Aorta (tissue), 5 donors: ENCODE results near the gene RASAL1. TPM values are rescaled to one million over a fixed set of nuclear protein-coding genes. Genes with fewer than 3 reads are reported as not detected.
"Not testable (repeated sequence)": the region's sequence is repeated elsewhere in the genome, so short reads cannot be mapped to it uniquely, and the experiment has no call there.

Source experiments
- ATAC-seq: fragments of 200-7000 bp; cut with Tn5 transposase; one replicate; pipeline ENCODE4 v1.9.1; 2022; ENCODE audit warnings: moderate library complexity; ENCODE audit not compliant: low FRiP score
- DNase-seq, 2 donors: peaks; one replicate each; pipeline ENCODE4 v3.0.0-alpha.2; 2020
- H3K27ac ChIP-seq, 2 donors: one replicate each; pipeline ENCODE4 v1.5.1; 2013; ENCODE audit warnings: low read length in 2 of 2, mild to moderate bottlenecking in 2 of 2, moderate library complexity in 2 of 2, control low read depth in 1 of 2, inconsistent platforms in 1 of 2, low read depth in 1 of 2
- H3K27me3 ChIP-seq, 2 donors: one replicate each; pipeline ENCODE4 v1.6.1; 2013; ENCODE audit warnings: control low read depth in 1 of 2, low read length in 1 of 2, mild to moderate bottlenecking in 1 of 2, moderate library complexity in 1 of 2; ENCODE audit not compliant: insufficient read depth in 2 of 2, control insufficient read depth in 1 of 2
- H3K36me3 ChIP-seq, 2 donors: one replicate each; pipeline ENCODE4 v1.6.1; 2013; ENCODE audit warnings: control low read depth in 1 of 2, low read length in 1 of 2, mild to moderate bottlenecking in 1 of 2; ENCODE audit not compliant: insufficient read depth in 2 of 2, control insufficient read depth in 1 of 2
- H3K4me1 ChIP-seq, 2 donors: one replicate each; pipeline ENCODE4 v1.6.1; 2013; ENCODE audit warnings: low read length in 2 of 2, control low read depth in 1 of 2, mild to moderate bottlenecking in 1 of 2, moderate library complexity in 1 of 2; ENCODE audit not compliant: insufficient read depth in 2 of 2, control insufficient read depth in 1 of 2
- H3K4me3 ChIP-seq, 2 donors: one replicate each; pipeline ENCODE4 v1.5.1; 2013; ENCODE audit warnings: low read length in 2 of 2, control low read depth in 1 of 2, mild to moderate bottlenecking in 1 of 2
- H3K9me3 ChIP-seq: one replicate; pipeline ENCODE4 v1.6.1; 2013; ENCODE audit warnings: mild to moderate bottlenecking, low read length; ENCODE audit not compliant: control insufficient read depth
- WGBS, 2 donors: extraction: QIAGEN DNeasy Blood & Tissue Kit; methylation state at CpG; one replicate each; pipeline ENCODE4 v1.1.7; 2013; 5-methylcytosine and 5-hydroxymethylcytosine counted together
- intact Hi-C, 2 donors: fragments of 100-400 bp; cut with DNase I; formaldehyde crosslinking; loops; one replicate each; pipeline versions ENCODE4 v1.14.2 to v1.15.0; 2022
- polyA plus RNA-seq, 2 donors: library from polyadenylated mRNA; stranded (reverse); fragments of 200-250 nt; gene quantifications; one replicate each; pipeline ENCODE4 v1.2.3, GENCODE V29; 2013
- total RNA-seq, 2 donors: library from RNA; stranded (reverse); fragmentation: NEBNext Ultra II Directional; extraction: Animal tissue kit (Norgen Biotek cat#: 25700); gene quantifications; one replicate each; pipeline ENCODE4 v1.2.1, GENCODE V29; 2021
- donor health status: healthy with polysubstance abuse.
- donor health status: Bipolar disorder and iron deficiency.
- donor health status: DM: no; HTN: no; CAD: no.
- donor health status: DM: no; HTN: no; CAD: no.
- donor health status: DM: yes; HTN: yes; CAD: no.

Gene RASAL1
- total and polyA plus RNA-seq, 4 donors, result not detected

GRCh38 chr12:113118142-113118541, 17.4 kb downstream of the RASAL1 start:
- Histone ChIP-seq H3K27me3 (no peaks in the 10 kb centered on the region), H3K36me3 (no peaks in the 10 kb centered on the region), H3K4me3 (no peak overlapping the region), H3K27ac (no peak overlapping the region), H3K4me1 (no peaks in the 10 kb centered on the region), H3K9me3 (no peaks in the 10 kb centered on the region)
- intact Hi-C loops, result no loop called here
- 93 to 97% methylated on average over 1 of the region's 1 CpG for WGBS, 2 donors
- DNase-seq (no peak), ATAC-seq (no peak)

DNA sequence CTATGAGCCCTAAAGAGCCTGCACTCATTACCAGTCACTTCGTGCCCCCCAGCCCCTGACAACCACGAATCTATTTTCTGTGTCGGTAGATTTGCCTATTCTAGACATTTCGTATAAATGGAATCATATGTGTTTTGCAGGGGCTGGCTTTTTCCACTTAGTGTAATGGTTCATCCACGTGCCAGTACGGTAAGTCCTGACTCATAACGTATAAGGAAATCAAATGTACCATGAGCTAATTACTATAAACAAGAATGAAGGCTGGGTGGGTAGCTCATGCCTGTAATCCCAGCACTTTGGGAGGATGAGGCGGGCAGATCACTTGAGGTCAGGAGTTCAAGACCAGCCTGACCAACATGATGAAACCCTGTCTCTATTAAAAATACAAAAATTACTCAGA, 17.9 kb downstream of the RASAL1 start:
- H3K27ac ChIP-seq, intact Hi-C loops, H3K9me3 ChIP-seq, H3K27me3 ChIP-seq, H3K4me1 ChIP-seq, ATAC-seq, H3K4me3 ChIP-seq, DNase-seq, H3K36me3 ChIP-seq: not testable (repeated sequence)
- WGBS, 2 donors, result 62 to 67% methylated on average over 8 of the region's 8 CpGs

- Histone ChIP-seq H3K9me3 (no peaks in the 10 kb centered on the region), H3K27me3 (no peaks in the 10 kb centered on the region), H3K4me3 (no peak overlapping the region), H3K4me1 (no peaks in the 10 kb centered on the region), H3K27ac (no peak overlapping the region), H3K36me3 (no peaks in the 10 kb centered on the region)
- intact Hi-C loops, result no loop called here
- 40 to 56% methylated on average over 6 of the region's 6 CpGs for WGBS, 2 donors
- DNase-seq, result no peak
- ATAC-seq, result no peak
These were observed 18.7 kb downstream of the RASAL1 start for GRCh38 chr12:113116875-113117274.

DNA sequence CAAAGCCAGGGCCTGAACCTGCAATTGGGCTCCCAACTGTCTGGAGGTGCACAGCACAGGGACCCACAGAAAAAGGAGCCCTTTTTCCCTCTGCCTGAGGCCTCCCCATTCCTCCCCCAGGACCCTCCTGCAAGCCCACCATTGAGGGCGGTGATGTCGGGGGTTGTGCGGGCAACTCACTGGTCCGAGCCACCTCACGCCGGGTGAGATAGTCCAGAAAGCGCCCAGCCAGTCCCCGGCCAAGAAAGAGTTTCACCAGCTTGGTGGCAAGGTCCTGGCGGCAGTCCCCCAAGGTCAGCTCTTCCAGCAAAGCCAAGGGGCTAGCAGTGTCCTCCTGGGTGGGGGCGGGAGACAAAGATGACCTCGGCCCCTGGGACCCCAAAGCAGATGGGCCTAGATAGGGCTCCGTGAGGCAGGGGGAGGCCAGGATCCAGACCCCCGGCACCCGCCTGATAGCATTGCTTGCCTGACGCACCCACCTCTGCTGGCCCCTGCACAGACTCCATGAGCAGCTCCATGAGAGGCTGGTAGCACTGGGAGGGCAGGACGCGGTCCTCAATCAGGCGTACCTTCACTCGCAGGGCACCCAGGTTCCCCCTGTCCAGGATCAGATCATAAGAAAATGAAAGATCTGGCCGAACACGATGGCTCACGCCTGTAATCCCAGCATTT, 20.0 kb downstream of the RASAL1 start:
- no peak overlapping the region for H3K27ac ChIP-seq
- H3K9me3 ChIP-seq, result no peaks in the 10 kb centered on the region
- H3K36me3 ChIP-seq, result no peaks in the 10 kb centered on the region
- intact Hi-C loops, result no loop called here
- no peak for DNase-seq
- H3K4me3 ChIP-seq, result no peak overlapping the region
- no peaks in the 10 kb centered on the region for H3K27me3 ChIP-seq
- H3K4me1 ChIP-seq, result no peaks in the 10 kb centered on the region
- WGBS, 2 donors, result 82 to 87% methylated on average over 22 of the region's 22 CpGs
- ATAC-seq, result no peak

- intact Hi-C loops, result no loop called here
- Histone ChIP-seq H3K27me3 (no peaks in the 10 kb centered on the region), H3K4me3 (no peak overlapping the region), H3K36me3 (no peaks in the 10 kb centered on the region), H3K4me1 (no peaks in the 10 kb centered on the region), H3K9me3 (no peaks in the 10 kb centered on the region), H3K27ac (no peak overlapping the region)
- ATAC-seq (no peak), DNase-seq (no peak)
- WGBS, 2 donors, result 90 to 91% methylated on average over 18 to 19 of the region's 19 CpGs
These were observed 20.9 kb downstream of the RASAL1 start for GRCh38 chr12:113114447-113115178.

GRCh38 chr12:113113397-113113796, 22.2 kb downstream of the RASAL1 start:
- no peaks in the 10 kb centered on the region for H3K27me3 ChIP-seq
- ATAC-seq (no peak), DNase-seq (peak in 1 of 2 donors; percentile 5)
- H3K4me1 ChIP-seq, result no peaks in the 10 kb centered on the region
- H3K4me3 ChIP-seq, result no peak overlapping the region
- WGBS, 2 donors, result 61 to 79% methylated on average over 2 of the region's 2 CpGs
- H3K9me3 ChIP-seq, result no peaks in the 10 kb centered on the region
- no peaks in the 10 kb centered on the region for H3K36me3 ChIP-seq
- intact Hi-C loops, result no loop called here
- H3K27ac ChIP-seq, result no peak overlapping the region

DNA sequence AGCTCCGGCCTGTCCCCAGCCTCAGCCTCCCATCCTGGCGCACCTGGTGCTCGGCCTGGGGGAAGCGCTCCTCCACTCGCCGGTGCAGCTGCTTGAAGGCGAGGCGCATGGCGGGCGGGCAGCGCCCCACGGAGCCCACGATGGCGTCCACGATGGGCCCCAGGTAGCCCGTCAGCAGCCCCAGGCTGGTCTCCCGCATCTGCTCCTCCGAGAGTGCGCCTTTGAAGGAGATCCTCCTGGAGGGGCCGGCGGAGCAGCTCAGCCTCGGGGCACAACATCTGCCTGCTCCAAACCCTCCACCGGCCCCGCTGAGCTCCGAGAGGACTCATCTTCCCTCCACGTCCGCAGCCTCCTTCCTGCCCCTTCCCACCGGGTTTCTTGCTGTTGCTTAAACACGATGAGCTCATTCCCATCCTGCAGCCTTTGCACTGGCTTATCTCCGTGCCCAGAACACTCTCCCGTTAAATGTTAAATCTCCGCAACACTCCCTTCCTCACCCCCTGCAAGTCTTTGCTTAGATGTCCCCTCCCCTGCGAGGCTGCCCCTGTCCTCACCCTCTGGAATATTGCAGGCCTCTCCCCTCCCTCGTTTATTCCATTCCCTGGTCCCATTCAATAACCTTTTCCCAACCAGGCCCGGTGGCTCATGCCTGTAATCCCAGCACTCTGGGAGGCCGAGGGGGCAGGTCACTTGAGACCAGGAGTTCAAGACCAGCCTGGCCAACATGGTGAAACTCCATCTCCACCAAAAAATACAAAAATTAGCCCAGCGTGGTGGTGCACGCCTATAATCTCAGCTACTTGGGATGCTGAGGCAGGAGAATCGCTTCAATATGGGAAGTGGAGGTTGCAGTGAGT, 23.3 kb downstream of the RASAL1 start:
- intact Hi-C loops, result no loop called here
- WGBS, 2 donors, result 60 to 71% methylated on average over 39 of the region's 39 CpGs
- H3K4me1 ChIP-seq, result no peaks in the 10 kb centered on the region
- DNase-seq, result peak in 1 of 2 donors; percentile 40
- no peaks in the 10 kb centered on the region for H3K36me3 ChIP-seq
- H3K27ac ChIP-seq, result no peak overlapping the region
- no peak overlapping the region for H3K4me3 ChIP-seq
- H3K27me3 ChIP-seq, result no peaks in the 10 kb centered on the region
- H3K9me3 ChIP-seq, result no peaks in the 10 kb centered on the region
- no peak for ATAC-seq

DNA sequence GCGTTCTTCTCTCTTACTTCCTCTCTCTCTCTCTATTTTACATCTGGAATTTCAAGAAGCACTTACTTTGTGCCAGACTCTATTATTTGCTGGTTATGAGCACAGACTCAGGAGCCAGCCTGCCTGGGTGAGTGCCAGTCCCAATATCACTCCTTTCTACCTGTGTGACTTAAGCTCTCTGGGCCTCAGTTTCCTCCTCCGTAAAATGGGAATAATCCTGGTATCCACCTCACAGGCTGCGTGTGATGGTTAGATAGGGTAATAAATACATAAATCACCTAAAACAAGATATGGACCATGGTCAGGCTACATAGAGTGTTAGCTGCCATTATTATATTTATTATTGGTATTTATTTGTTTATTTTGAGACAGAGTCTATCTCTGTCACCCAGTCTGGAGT, 24.3 kb downstream of the RASAL1 start:
- no peak for DNase-seq
- WGBS, 2 donors, result 79 to 88% methylated on average over 3 of the region's 3 CpGs

More for the DNA sequence above, 24.3 kb downstream of the RASAL1 start:
- H3K9me3 ChIP-seq, result no peaks in the 10 kb centered on the region
- no peaks in the 10 kb centered on the region for H3K27me3 ChIP-seq
- no peak for ATAC-seq
- no peaks in the 10 kb centered on the region for H3K4me1 ChIP-seq
- H3K36me3 ChIP-seq, result no peaks in the 10 kb centered on the region
- H3K4me3 ChIP-seq, result no peak overlapping the region
- H3K27ac ChIP-seq, result no peak overlapping the region
- intact Hi-C loops, result no loop called here
